Esophagus muscularis mucosa (tissue), 4 donors: ENCODE measurements around the gene TRIM54.

Experiments
- CTCF ChIP-seq, 3 experiments: fragments of 200-600 bp in 2 of 3; fragments of 450-650 bp in 1 of 3; sonication (generic) in 2 of 3; IDR thresholded peaks; one replicate each; pipeline ENCODE4 v1.5.1; 2017 to 2019; ENCODE audit warnings: antibody characterized with exemption in 3 of 3, mild to moderate bottlenecking in 2 of 3, moderate library complexity in 1 of 3
- EP300 ChIP-seq: sonication (generic); formaldehyde crosslinking; IDR thresholded peaks from one replicate; pipeline ENCODE4 v1.6.1; 2017; ENCODE audit warnings: antibody characterized with exemption
- POLR2A ChIP-seq: fragments of 450-650 bp; IDR thresholded peaks from one replicate; pipeline ENCODE4 v1.6.1; 2017; ENCODE audit warnings: antibody characterized with exemption, moderate library complexity, mild to moderate bottlenecking, low read depth

- TF ChIP-seq EP300, result no peak
- TF ChIP-seq CTCF (IDR thresholded peaks at IDR 0.05), result no peak
- TF ChIP-seq POLR2A, result no peak
These were observed 6.4 kb downstream of the TRIM54 start for GRCh38 chr2:27288610-27289009.
